Osteocyte (in vitro differentiated cells): ENCODE measurements around the gene MRGPRD. TPM values are rescaled to one million over a fixed set of nuclear protein-coding genes. Genes with fewer than 3 reads are reported as not detected.
A peak's percentile ranks its signal among the peaks of the same experiment; 100 is the strongest.
"Not testable (repeated sequence)": the region's sequence is repeated elsewhere in the genome, so short reads cannot be mapped to it uniquely, and the experiment has no call there.

Experiments used
- DNase-seq: peaks from one replicate; pipeline ENCODE4 v3.0.0; 2021; ENCODE audit warnings: mixed read lengths; ENCODE audit not compliant: unreplicated experiment; ENCODE audit errors: extremely low spot score
- H3K27ac Mint-ChIP-seq: one replicate; pipeline ENCODE4 v1.8.0; 2021; ENCODE audit warnings: mild to moderate bottlenecking, mixed read lengths; ENCODE audit not compliant: unreplicated experiment
- H3K27me3 Mint-ChIP-seq: one replicate; pipeline ENCODE4 v1.8.0; 2021; ENCODE audit warnings: mixed read lengths; ENCODE audit not compliant: unreplicated experiment
- H3K36me3 Mint-ChIP-seq: one replicate; pipeline ENCODE4 v1.8.0; 2021; ENCODE audit warnings: mixed read lengths; ENCODE audit not compliant: unreplicated experiment
- H3K4me1 Mint-ChIP-seq: one replicate; pipeline ENCODE4 v1.8.0; 2021; ENCODE audit warnings: mixed read lengths; ENCODE audit not compliant: unreplicated experiment
- H3K4me3 Mint-ChIP-seq: one replicate; pipeline ENCODE4 v1.8.0; 2021; ENCODE audit warnings: mild to moderate bottlenecking, moderate library complexity, mixed read lengths; ENCODE audit not compliant: unreplicated experiment
- H3K9me3 Mint-ChIP-seq: one replicate; pipeline ENCODE4 v1.8.0; 2021; ENCODE audit warnings: mixed read lengths; ENCODE audit not compliant: unreplicated experiment
- CTCF ChIP-seq: fragments of 200-600 bp; sonication (generic); IDR thresholded peaks from 2 replicates; pipeline ENCODE4 v1.5.0; 2021; ENCODE audit warnings: antibody characterized with exemption, mild to moderate bottlenecking, moderate library complexity
- total RNA-seq: library from RNA; stranded (reverse); gene quantifications from 2 replicates; pipeline ENCODE4 v1.2.1, GENCODE V29; 2021

MRGPRD gene
- total RNA-seq, 1 donor from 2014 or later: not detected

DNA sequence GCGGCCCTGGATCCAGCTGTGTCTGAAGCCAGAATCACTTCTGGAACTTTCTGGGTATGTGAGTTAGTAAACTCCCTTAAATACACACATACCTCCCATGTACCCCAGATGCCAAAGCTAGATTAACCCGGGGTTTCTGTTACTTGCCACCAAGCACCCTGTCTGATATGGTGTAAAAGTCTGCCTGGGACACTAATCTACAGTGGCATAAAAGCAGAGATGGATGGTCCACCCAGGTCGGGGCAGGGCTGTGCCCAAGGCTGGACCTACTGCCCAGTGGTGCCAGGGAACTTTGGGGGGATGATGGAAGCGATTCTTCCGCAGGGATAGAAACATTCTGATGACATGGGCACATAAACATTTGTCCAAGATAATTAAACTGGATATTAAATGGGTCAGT is 19.6 kb upstream of the MRGPRD start:
- no peak overlapping the region for H3K4me3 Mint-ChIP-seq
- no peak for DNase-seq
- no peaks in the 10 kb centered on the region for H3K9me3 Mint-ChIP-seq
- H3K27me3 Mint-ChIP-seq: no peaks in the 10 kb centered on the region
- no peak for TF ChIP-seq CTCF
- H3K4me1 Mint-ChIP-seq: peaks cover 60% of the 10 kb centered on the region
- peaks cover 2% of the 10 kb centered on the region for H3K36me3 Mint-ChIP-seq
- peak overlapping the region; percentile 97 for H3K27ac Mint-ChIP-seq

- Mint-ChIP-seq H3K27ac (peak overlapping the region; percentile 97), H3K4me1 (peaks cover 61% of the 10 kb centered on the region)
- not testable (repeated sequence) for H3K4me3 Mint-ChIP-seq, H3K36me3 Mint-ChIP-seq, H3K27me3 Mint-ChIP-seq, DNase-seq, H3K9me3 Mint-ChIP-seq
Observed at GRCh38 chr11:68999748-69000355, 19.1 kb upstream of the MRGPRD start.

DNA sequence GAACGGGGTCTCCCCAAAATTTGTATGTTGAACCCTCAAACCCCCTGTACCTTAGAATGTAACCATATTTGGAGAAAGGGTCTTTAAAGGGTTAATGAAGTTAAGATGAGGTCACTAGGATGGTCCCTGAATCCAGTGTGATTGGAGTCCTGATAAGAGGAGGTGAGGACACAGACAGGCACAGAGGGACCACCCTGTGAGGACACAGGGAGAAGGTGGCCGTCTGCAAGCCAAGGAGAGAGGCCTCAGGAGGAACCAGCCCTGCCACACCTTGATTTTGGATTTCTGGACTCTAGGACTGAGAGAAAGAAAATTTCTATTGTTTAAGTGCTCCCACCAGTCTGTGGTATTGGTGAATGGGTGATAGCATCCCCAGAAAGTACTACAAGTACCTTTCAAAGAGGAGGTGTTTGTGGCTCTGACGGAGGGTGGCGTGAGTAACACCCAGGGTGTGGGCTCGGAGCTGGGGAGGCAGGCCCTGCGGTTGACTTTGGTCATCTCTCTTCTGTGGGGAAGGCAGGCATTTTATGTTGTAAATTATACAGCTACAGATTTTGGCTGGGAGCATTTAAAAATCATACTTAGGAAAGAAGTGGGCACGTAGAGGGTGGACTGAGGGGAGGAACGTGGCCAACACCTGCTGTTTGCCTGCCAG is 18.4 kb upstream of the MRGPRD start:
- Mint-ChIP-seq H3K9me3 (no peaks in the 10 kb centered on the region), H3K4me1 (peaks cover 64% of the 10 kb centered on the region), H3K4me3 (no peak overlapping the region), H3K27me3 (no peaks in the 10 kb centered on the region), H3K36me3 (no peaks in the 10 kb centered on the region), H3K27ac (peak overlapping the region; percentile 97)
- DNase-seq: no peak
- TF ChIP-seq CTCF: no peak

- peaks cover 62% of the 10 kb centered on the region for H3K4me1 Mint-ChIP-seq
- H3K27me3 Mint-ChIP-seq: no peaks in the 10 kb centered on the region
- H3K36me3 Mint-ChIP-seq: no peaks in the 10 kb centered on the region
- no peaks in the 10 kb centered on the region for H3K9me3 Mint-ChIP-seq
- DNase-seq: no peak
- TF ChIP-seq CTCF: no peak
- peak overlapping the region; percentile 42 for H3K4me3 Mint-ChIP-seq
- H3K27ac Mint-ChIP-seq: peak overlapping the region; percentile 97
Observed at GRCh38 chr11:68998390-68998911, 17.7 kb upstream of the MRGPRD start.

DNA sequence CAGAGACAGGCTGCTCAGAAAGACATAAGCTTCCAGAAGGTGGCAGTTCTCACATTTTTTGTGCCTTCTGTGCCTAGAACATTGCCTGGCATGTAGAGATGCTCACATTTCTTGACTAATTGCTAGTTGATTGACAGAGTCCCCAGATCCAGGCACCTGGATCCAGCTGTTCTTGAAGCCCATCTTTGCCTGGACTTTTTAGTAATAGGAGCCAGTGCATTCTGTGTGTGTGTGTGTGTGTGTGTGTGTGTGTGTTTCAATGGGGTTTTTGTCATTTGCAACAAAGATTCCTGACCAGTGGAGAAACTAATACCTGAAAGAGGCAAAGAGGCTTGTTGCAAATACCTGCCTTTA is 17.2 kb upstream of the MRGPRD start:
- DNase-seq: no peak
- peak overlapping the region; percentile 97 for H3K27ac Mint-ChIP-seq
- H3K9me3 Mint-ChIP-seq: no peaks in the 10 kb centered on the region
- no peaks in the 10 kb centered on the region for H3K36me3 Mint-ChIP-seq
- no peak overlapping the region for H3K4me3 Mint-ChIP-seq
- H3K27me3 Mint-ChIP-seq: no peaks in the 10 kb centered on the region
- H3K4me1 Mint-ChIP-seq: peaks cover 60% of the 10 kb centered on the region
- no peak for TF ChIP-seq CTCF
